GM18526 (cell line): ENCODE results near the gene STRIP2.

Source experiments
- POLR2A ChIP-seq: IDR thresholded peaks from 3 replicates; pipeline ENCODE4 v1.6.1; 2011; ENCODE audit not compliant: insufficient read length; ENCODE audit errors: extremely low read depth

STRIP2 gene

DNA sequence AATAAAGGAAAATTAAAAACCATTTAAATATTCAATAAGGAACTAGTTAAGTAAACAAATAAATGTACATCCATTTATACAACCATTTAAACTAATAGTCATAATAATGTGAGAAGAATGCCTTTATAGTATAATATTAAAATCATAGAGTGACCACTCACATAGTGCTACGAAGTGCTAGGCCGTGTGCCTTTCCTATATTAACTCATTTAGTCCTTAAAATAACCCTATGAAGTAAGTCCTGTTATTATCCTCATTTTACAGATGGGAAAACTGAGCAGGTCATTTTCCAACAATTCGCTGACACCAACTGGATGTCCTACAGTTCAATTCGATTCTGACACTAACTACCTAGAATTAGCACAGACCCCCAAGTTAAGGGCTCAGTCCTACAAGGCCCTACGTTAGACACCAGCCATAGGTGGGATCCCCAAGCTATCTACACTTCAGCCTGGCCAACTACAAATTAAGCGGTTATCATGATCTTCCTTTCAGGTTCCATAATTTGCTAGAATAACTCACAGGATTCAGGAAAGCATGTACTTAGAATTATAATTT is 4.1 kb downstream of the STRIP2 start:
- no peak for TF ChIP-seq POLR2A

GRCh38 chr7:129438839-129439651 is 4.8 kb downstream of the STRIP2 start:
- TF ChIP-seq POLR2A = no peak

GRCh38 chr7:129439963-129440625 is 5.9 kb downstream of the STRIP2 start:
- no peak for TF ChIP-seq POLR2A

DNA sequence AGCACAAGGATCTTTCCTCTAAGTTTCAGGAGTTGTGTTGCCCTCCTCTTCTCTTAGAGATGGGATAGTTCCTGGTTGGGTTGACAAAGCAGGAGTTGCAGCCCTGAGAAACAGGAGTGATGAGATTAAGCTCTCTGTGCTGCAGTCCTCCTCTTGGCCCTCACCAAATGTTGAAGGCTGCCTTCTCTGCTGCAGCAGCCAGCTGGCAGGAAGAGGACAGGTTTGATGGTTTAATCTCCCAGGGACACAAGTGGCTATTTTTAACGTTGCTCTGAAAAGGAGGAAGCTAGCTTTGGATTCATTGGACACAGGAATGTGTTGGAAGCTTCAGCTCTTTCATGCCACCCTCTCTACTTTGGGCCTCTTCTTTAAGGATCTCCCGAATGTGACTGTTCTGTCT is 9.4 kb downstream of the STRIP2 start:
- TF ChIP-seq POLR2A = no peak

GRCh38 chr7:129450295-129450694 is 16.1 kb downstream of the STRIP2 start:
- TF ChIP-seq POLR2A = no peak

- no peak for TF ChIP-seq POLR2A
Observed at GRCh38 chr7:129452589-129453231, 18.5 kb downstream of the STRIP2 start.

- no peak for TF ChIP-seq POLR2A
Observed at GRCh38 chr7:129453510-129454248, 19.4 kb downstream of the STRIP2 start.

GRCh38 chr7:129454249-129454551 is 20.0 kb downstream of the STRIP2 start:
- TF ChIP-seq POLR2A = no peak

DNA sequence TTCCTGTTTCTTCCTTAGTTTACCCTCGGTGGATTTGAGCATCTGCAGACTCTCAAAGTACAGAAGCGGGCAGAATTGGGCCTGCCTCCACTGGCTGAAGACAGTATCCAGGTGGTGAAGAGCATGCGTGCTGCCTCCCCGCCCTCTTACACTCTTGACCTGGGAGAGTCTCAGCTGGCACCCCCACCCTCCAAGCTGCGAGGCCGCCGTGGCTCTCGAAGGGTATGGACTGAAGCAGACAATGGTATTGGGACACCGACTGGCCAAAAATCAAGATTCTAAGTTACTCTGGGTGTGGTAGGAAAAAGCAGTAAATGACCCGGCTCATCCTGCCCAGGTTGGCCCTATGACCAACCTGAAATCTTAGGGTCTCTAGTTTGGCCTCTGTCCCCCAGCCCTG is 22.2 kb downstream of the STRIP2 start:
- TF ChIP-seq POLR2A = no peak

GRCh38 chr7:129457101-129457500 is 22.9 kb downstream of the STRIP2 start:
- TF ChIP-seq POLR2A = no peak

- no peak for TF ChIP-seq POLR2A
Observed at GRCh38 chr7:129458171-129458570, 23.9 kb downstream of the STRIP2 start.

DNA sequence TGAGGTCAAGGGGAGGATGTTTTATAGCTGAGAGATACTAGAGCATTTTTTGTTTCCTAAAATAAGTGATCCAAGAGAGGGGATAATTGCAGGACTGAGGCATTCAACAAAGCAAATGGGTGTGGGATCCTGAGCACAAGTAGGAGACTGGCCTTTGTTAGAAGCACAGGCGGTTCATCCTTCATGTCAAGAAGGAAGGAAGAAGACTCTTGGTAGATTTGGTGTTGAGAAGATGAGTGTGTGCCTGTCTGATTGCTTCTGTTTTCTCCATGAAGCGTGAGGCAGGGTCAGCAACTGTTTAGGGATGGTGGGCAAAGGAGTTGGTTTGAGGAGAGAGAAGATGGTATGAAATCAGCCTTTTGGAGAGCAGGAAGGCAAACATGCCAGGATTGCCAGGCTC is 27.6 kb downstream of the STRIP2 start:
- no peak for TF ChIP-seq POLR2A

GRCh38 chr7:129462420-129462819 is 28.2 kb downstream of the STRIP2 start:
- TF ChIP-seq POLR2A = no peak

GRCh38 chr7:129464194-129464593 is 30.0 kb downstream of the STRIP2 start:
- no peak for TF ChIP-seq POLR2A

GRCh38 chr7:129465080-129465479 is 30.8 kb downstream of the STRIP2 start:
- TF ChIP-seq POLR2A = no peak
